ENCODE data around the gene GNAS-AS1.
A peak's percentile ranks its signal among the peaks of the same experiment; 100 is the strongest.

The GNAS-AS1 gene

GRCh38 chr20:58808271-58809046 lies 42.2 kb downstream of the GNAS-AS1 start:
- DNase-seq (ENCODE audit: low spot score): no peak

GRCh38 chr20:58807801-58808200 lies 42.9 kb downstream of the GNAS-AS1 start:
- no peak for DNase-seq (ENCODE audit: low spot score)

GRCh38 chr20:58803533-58803932 lies 47.2 kb downstream of the GNAS-AS1 start:
- DNase-seq (ENCODE audit: low spot score): no peak

GRCh38 chr20:58802061-58802460 lies 48.6 kb downstream of the GNAS-AS1 start:
- no peak for DNase-seq (ENCODE audit: low spot score)

GRCh38 chr20:58800134-58800871 lies 50.4 kb downstream of the GNAS-AS1 start:
- peak; percentile 56 for DNase-seq (ENCODE audit: low spot score)

GRCh38 chr20:58797371-58798338 lies 53.0 kb downstream of the GNAS-AS1 start:
- no peak for DNase-seq (ENCODE audit: low spot score)

GRCh38 chr20:58795923-58796245 lies 54.8 kb downstream of the GNAS-AS1 start:
- no peak for DNase-seq (ENCODE audit: low spot score)

- no peak for DNase-seq (ENCODE audit: low spot score)
Observed at GRCh38 chr20:58795181-58795922, 55.4 kb downstream of the GNAS-AS1 start.

GRCh38 chr20:58794510-58795180 lies 56.1 kb downstream of the GNAS-AS1 start:
- DNase-seq (ENCODE audit: low spot score): no peak

GRCh38 chr20:58793512-58794420 lies 56.9 kb downstream of the GNAS-AS1 start:
- DNase-seq (ENCODE audit: low spot score): no peak

GRCh38 chr20:58792426-58792825 lies 58.3 kb downstream of the GNAS-AS1 start:
- no peak for DNase-seq (ENCODE audit: low spot score)

- no peak for DNase-seq (ENCODE audit: low spot score)
Observed at GRCh38 chr20:58791286-58791685, 59.4 kb downstream of the GNAS-AS1 start.

GRCh38 chr20:58790454-58790853 lies 60.2 kb downstream of the GNAS-AS1 start:
- no peak for DNase-seq (ENCODE audit: low spot score)

- no peak for DNase-seq (ENCODE audit: low spot score)
Observed at GRCh38 chr20:58788896-58789544, 61.7 kb downstream of the GNAS-AS1 start.

GRCh38 chr20:58787211-58788005 lies 63.3 kb downstream of the GNAS-AS1 start:
- no peak for DNase-seq (ENCODE audit: low spot score)

- DNase-seq (ENCODE audit: low spot score): no peak
Observed at GRCh38 chr20:58784321-58785074, 66.2 kb downstream of the GNAS-AS1 start.

- no peak for DNase-seq (ENCODE audit: low spot score)
Observed at GRCh38 chr20:58783511-58784011, 67.1 kb downstream of the GNAS-AS1 start.

GRCh38 chr20:58781138-58781537 lies 69.6 kb downstream of the GNAS-AS1 start:
- DNase-seq (ENCODE audit: low spot score): no peak
